ENCODE measurements around the gene URI1.
"Not testable (repeated sequence)": the region's sequence is repeated elsewhere in the genome, so short reads cannot be mapped to it uniquely, and the experiment has no call there.

URI1 gene

GRCh38 chr19:30034321-30034720 lies 92.3 kb downstream of the URI1 start:
- Histone ChIP-seq H3K9ac (ENCODE audit: low read depth, low read length, poor library complexity) (no peak overlapping the region), H3K36me3 (replicated peaks in 1 of 2; ENCODE audit: control insufficient read depth in 2 of 2, insufficient read depth in 2 of 2, low read length in 2 of 2) (peaks cover 0 to 65% of the 10 kb centered on the region in 2 donors), H2AK5ac (ENCODE audit: low read depth, low read length) (no peak overlapping the region), H2BK5ac (ENCODE audit: low read length) (no peak overlapping the region), H4K8ac (ENCODE audit: low read depth, low read length) (no peak overlapping the region), H3K4me3 (ENCODE audit: low read length in 2 of 2) (no peak overlapping the region), H3K27ac (replicated peaks; ENCODE audit: low read length) (no peak overlapping the region), H3K79me1 (ENCODE audit: low read depth, low read length) (no peaks in the 10 kb centered on the region), H3K9me3 (replicated peaks in 1 of 2; ENCODE audit: control insufficient read depth in 2 of 2, insufficient read depth in 1 of 2, low read depth in 1 of 2, low read length in 2 of 2) (peaks cover 3 to 52% of the 10 kb centered on the region in 2 donors), H3K4ac (ENCODE audit: low read length) (no peak overlapping the region), H3K27me3 (ENCODE audit: control insufficient read depth in 3 of 3, insufficient read depth in 3 of 3, low read depth in 1 of 3, low read length in 3 of 3) (no peaks in the 10 kb centered on the region), H3K23ac (ENCODE audit: low read depth, low read length, poor library complexity) (no peak overlapping the region), H2BK12ac (ENCODE audit: low read length) (no peak overlapping the region), H4K91ac (ENCODE audit: low read depth, low read length, poor library complexity) (no peak overlapping the region), H3K14ac (ENCODE audit: low read length) (no peak overlapping the region), H3K4me1 (ENCODE audit: control insufficient read depth in 2 of 2, insufficient read depth in 1 of 2, low read depth in 1 of 2, low read length in 2 of 2) (no peaks in the 10 kb centered on the region), H3K18ac (ENCODE audit: low read length) (no peak overlapping the region), H2BK120ac (ENCODE audit: low read depth, low read length) (no peak overlapping the region), H3K4me2 (ENCODE audit: insufficient read depth, low read length, poor library complexity, severe bottlenecking) (no peak overlapping the region), H2AFZ (ENCODE audit: low read length) (no peak overlapping the region), H2BK15ac (ENCODE audit: low read length) (no peak overlapping the region)
- DNase-seq (ENCODE audit: low spot score) = no peak
- WGBS, 2 donors (ENCODE audit: extremely low coverage in 2 of 2, insufficient read length in 2 of 2, insufficient replicate concordance in 1 of 2) = no CpG with 5 or more reads among the region's 1 CpG

DNA sequence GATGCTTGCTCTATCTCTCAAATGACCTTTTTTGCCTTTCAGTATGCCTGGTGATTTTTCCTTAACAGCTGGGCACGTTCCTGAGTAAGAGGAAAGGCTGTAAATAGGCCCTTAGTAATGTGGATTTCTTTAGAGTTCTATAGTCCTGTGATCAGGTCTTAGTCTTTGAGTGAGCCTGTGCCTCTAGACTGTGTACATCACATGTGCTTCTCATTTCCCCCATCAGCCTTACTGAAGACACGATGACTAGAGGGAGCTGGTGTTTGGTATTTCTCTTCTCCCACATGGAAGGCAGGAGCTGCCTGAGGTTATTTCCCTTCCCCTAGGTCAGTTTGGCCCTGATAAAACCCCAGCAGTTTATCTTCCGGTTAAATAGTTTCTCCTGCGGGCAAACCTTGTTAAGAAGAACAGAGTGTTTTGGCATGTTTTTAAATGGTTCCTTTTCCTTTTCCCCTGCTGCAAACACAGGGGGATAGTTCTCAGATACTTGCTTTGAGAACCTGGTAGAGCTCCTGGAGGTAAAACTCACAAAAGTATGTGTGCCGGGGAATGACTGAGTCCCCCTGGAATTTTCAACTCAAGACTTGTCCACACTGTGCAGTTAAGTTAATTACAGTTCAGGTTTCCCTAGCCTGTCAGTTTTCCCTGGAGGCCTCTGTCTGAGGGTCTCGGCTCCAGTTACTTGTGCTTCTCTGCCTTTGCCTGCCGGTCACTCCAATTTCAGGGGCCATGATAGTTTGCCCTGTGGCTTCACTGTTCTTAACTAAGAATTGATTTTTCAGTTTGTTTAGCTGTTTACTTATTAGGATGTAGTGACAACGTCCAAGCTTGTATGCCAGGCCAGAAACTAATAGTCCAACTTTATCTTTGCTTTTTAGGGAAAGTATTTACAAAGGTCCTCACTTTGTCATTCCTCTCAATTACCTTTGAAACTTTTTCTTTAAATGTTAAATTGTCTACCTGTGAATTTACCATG lies 94.4 kb downstream of the URI1 start:
- no peak overlapping the region for H4K91ac ChIP-seq (ENCODE audit: low read depth, low read length, poor library complexity)
- H2AK5ac ChIP-seq (ENCODE audit: low read depth, low read length) = no peak overlapping the region
- no peaks in the 10 kb centered on the region for H3K27me3 ChIP-seq (ENCODE audit: control insufficient read depth in 3 of 3, insufficient read depth in 3 of 3, low read depth in 1 of 3, low read length in 3 of 3)
- H3K4ac ChIP-seq (ENCODE audit: low read length) = no peak overlapping the region
- no peak overlapping the region for H2BK120ac ChIP-seq (ENCODE audit: low read depth, low read length)
- H4K8ac ChIP-seq (ENCODE audit: low read depth, low read length) = no peak overlapping the region
- H3K14ac ChIP-seq (ENCODE audit: low read length) = no peak overlapping the region
- H2AFZ ChIP-seq (ENCODE audit: low read length) = no peak overlapping the region
- H2BK15ac ChIP-seq (ENCODE audit: low read length) = no peak overlapping the region
- no peak overlapping the region for H2BK5ac ChIP-seq (ENCODE audit: low read length)
- peaks cover 5 to 48% of the 10 kb centered on the region in 2 donors for H3K9me3 ChIP-seq (replicated peaks in 1 of 2; ENCODE audit: control insufficient read depth in 2 of 2, insufficient read depth in 1 of 2, low read depth in 1 of 2, low read length in 2 of 2)
- peaks cover 3 to 44% of the 10 kb centered on the region in 2 donors for H3K36me3 ChIP-seq (replicated peaks in 1 of 2; ENCODE audit: control insufficient read depth in 2 of 2, insufficient read depth in 2 of 2, low read length in 2 of 2)
- DNase-seq (ENCODE audit: low spot score) = no peak
- no peaks in the 10 kb centered on the region for H3K4me1 ChIP-seq (ENCODE audit: control insufficient read depth in 2 of 2, insufficient read depth in 1 of 2, low read depth in 1 of 2, low read length in 2 of 2)
- WGBS, 2 donors (ENCODE audit: extremely low coverage in 2 of 2, insufficient read length in 2 of 2, insufficient replicate concordance in 1 of 2) = no CpG with 5 or more reads among the region's 8 CpGs
- no peak overlapping the region for H2BK12ac ChIP-seq (ENCODE audit: low read length)
- H3K23ac ChIP-seq (ENCODE audit: low read depth, low read length, poor library complexity) = no peak overlapping the region
- no peak overlapping the region for H3K4me3 ChIP-seq (ENCODE audit: low read length in 2 of 2)
- no peak overlapping the region for H3K27ac ChIP-seq (replicated peaks; ENCODE audit: low read length)
- no peak overlapping the region for H3K9ac ChIP-seq (ENCODE audit: low read depth, low read length, poor library complexity)
- no peak overlapping the region for H3K18ac ChIP-seq (ENCODE audit: low read length)
- no peaks in the 10 kb centered on the region for H3K79me1 ChIP-seq (ENCODE audit: low read depth, low read length)
- H3K4me2 ChIP-seq (ENCODE audit: insufficient read depth, low read length, poor library complexity, severe bottlenecking) = no peak overlapping the region

DNA sequence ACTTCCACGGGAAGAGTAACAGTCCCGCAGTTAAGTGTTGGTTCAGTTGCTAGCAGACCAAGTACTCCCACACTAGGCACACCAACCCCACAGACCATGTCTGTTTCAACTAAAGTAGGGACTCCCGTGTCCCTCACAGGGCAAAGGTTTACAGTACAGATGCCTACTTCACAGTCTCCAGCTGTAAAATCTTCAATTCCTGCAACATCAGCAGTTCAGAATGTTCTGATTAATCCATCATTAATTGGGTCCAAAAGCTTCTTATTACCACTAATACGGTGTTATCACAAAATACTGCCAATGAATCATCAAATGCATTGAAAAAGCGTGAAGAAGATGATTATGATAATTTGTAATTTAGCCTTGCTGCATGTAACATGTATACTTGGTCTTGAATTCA lies 95.8 kb downstream of the URI1 start:
- DNase-seq (ENCODE audit: low spot score) = no peak
- Histone ChIP-seq H3K27ac (replicated peaks; ENCODE audit: low read length) (no peak overlapping the region), H3K79me1 (ENCODE audit: low read depth, low read length) (no peaks in the 10 kb centered on the region), H2BK15ac (ENCODE audit: low read length) (no peak overlapping the region), H3K4me3 (ENCODE audit: low read length in 2 of 2) (no peak overlapping the region), H3K18ac (ENCODE audit: low read length) (no peak overlapping the region), H3K27me3 (ENCODE audit: control insufficient read depth in 3 of 3, insufficient read depth in 3 of 3, low read depth in 1 of 3, low read length in 3 of 3) (no peaks in the 10 kb centered on the region), H3K36me3 (replicated peaks in 1 of 2; ENCODE audit: control insufficient read depth in 2 of 2, insufficient read depth in 2 of 2, low read length in 2 of 2) (peaks cover 3 to 41% of the 10 kb centered on the region in 2 donors), H3K4ac (ENCODE audit: low read length) (no peak overlapping the region), H3K14ac (ENCODE audit: low read length) (no peak overlapping the region), H3K9ac (ENCODE audit: low read depth, low read length, poor library complexity) (no peak overlapping the region), H2BK5ac (ENCODE audit: low read length) (no peak overlapping the region), H4K91ac (ENCODE audit: low read depth, low read length, poor library complexity) (no peak overlapping the region), H2AFZ (ENCODE audit: low read length) (no peak overlapping the region), H3K4me1 (ENCODE audit: control insufficient read depth in 2 of 2, insufficient read depth in 1 of 2, low read depth in 1 of 2, low read length in 2 of 2) (peaks cover 0 to 1% of the 10 kb centered on the region in 2 donors), H2BK12ac (ENCODE audit: low read length) (no peak overlapping the region), H2AK5ac (ENCODE audit: low read depth, low read length) (no peak overlapping the region), H3K4me2 (ENCODE audit: insufficient read depth, low read length, poor library complexity, severe bottlenecking) (no peak overlapping the region), H4K8ac (ENCODE audit: low read depth, low read length) (no peak overlapping the region), H3K23ac (ENCODE audit: low read depth, low read length, poor library complexity) (no peak overlapping the region), H3K9me3 (replicated peaks in 1 of 2; ENCODE audit: control insufficient read depth in 2 of 2, insufficient read depth in 1 of 2, low read depth in 1 of 2, low read length in 2 of 2) (peaks cover 5 to 45% of the 10 kb centered on the region in 2 donors), H2BK120ac (ENCODE audit: low read depth, low read length) (no peak overlapping the region)
- no CpG with 5 or more reads among the region's 5 CpGs for WGBS, 2 donors (ENCODE audit: extremely low coverage in 2 of 2, insufficient read length in 2 of 2, insufficient replicate concordance in 1 of 2)

DNA sequence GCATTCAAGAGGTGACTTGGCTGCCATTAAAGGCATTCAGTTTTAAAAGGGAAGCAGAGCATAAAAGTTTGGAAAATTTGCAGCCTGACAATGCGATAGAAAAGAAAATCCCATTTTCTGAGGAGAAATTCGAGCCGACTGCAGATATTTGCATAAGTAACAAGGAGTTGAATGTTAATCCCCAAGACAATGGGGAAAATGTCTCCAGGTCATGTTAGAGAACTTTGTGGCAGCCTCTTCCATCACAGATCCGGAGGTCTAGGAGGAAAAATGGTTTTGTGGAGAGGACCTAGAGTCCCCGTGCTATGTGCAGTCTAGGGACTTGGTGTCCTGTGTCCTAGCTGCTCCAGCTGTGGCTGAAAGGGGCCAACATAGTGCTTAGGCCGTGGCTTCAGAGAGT lies 99.9 kb downstream of the URI1 start:
- no CpG with 5 or more reads among the region's 6 CpGs for WGBS, 2 donors (ENCODE audit: extremely low coverage in 2 of 2, insufficient read length in 2 of 2, insufficient replicate concordance in 1 of 2)
- not testable (repeated sequence) for H4K8ac ChIP-seq (ENCODE audit: low read depth, low read length)

More for the DNA sequence above, 99.9 kb downstream of the URI1 start:
- not testable (repeated sequence) for H3K9ac ChIP-seq (ENCODE audit: low read depth, low read length, poor library complexity); H3K4me1 ChIP-seq (ENCODE audit: control insufficient read depth in 2 of 2, insufficient read depth in 1 of 2, low read depth in 1 of 2, low read length in 2 of 2); H3K27ac ChIP-seq (replicated peaks; ENCODE audit: low read length); H2BK120ac ChIP-seq (ENCODE audit: low read depth, low read length); H2BK5ac ChIP-seq (ENCODE audit: low read length); H2BK15ac ChIP-seq (ENCODE audit: low read length); H2AFZ ChIP-seq (ENCODE audit: low read length); H3K18ac ChIP-seq (ENCODE audit: low read length); DNase-seq (ENCODE audit: low spot score); H4K91ac ChIP-seq (ENCODE audit: low read depth, low read length, poor library complexity); H3K79me1 ChIP-seq (ENCODE audit: low read depth, low read length); H3K14ac ChIP-seq (ENCODE audit: low read length); H2AK5ac ChIP-seq (ENCODE audit: low read depth, low read length); H3K27me3 ChIP-seq (ENCODE audit: control insufficient read depth in 3 of 3, insufficient read depth in 3 of 3, low read depth in 1 of 3, low read length in 3 of 3); H2BK12ac ChIP-seq (ENCODE audit: low read length); H3K23ac ChIP-seq (ENCODE audit: low read depth, low read length, poor library complexity); H3K4me2 ChIP-seq (ENCODE audit: insufficient read depth, low read length, poor library complexity, severe bottlenecking); H3K4ac ChIP-seq (ENCODE audit: low read length); H3K4me3 ChIP-seq (ENCODE audit: low read length in 2 of 2)
- Histone ChIP-seq H3K36me3 (replicated peaks in 1 of 2; ENCODE audit: control insufficient read depth in 2 of 2, insufficient read depth in 2 of 2, low read length in 2 of 2) (peaks cover 3 to 17% of the 10 kb centered on the region in 2 donors), H3K9me3 (replicated peaks in 1 of 2; ENCODE audit: control insufficient read depth in 2 of 2, insufficient read depth in 1 of 2, low read depth in 1 of 2, low read length in 2 of 2) (peaks cover 5 to 23% of the 10 kb centered on the region in 2 donors)

All from neuronal stem cell (in vitro differentiated cells).